Measurements from ENCODE around the gene RAX2. TPM values are rescaled to one million over a fixed set of nuclear protein-coding genes. Genes with fewer than 3 reads are reported as not detected.

The RAX2 gene
- total RNA-seq, 1 experiment from 2014 or later = not detected

DNA sequence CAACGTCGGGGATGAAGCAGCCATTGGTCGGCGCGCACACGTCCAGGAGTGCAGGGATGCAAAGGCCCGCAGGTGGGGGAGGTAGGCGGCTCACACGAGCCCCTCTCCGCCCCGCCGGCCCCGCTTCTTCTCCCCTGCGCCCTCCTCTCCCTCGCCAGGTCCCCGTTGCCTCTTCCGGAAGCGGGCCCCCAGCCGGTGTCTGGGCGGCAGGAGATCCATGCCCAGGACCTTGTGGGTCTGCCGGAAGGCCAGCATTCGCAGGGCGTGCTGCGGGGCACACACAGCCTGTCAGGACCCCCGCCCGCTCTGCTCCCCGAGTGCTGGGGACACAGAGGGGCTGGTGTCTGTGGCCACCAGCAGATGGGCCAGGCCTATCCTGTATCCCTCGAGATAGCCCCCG is 33.8 kb upstream of the RAX2 start:
- Mint-ChIP-seq H3K4me1 (ENCODE audit: low read depth, unreplicated experiment) (no peaks in the 10 kb centered on the region), H3K36me3 (ENCODE audit: insufficient read depth, unreplicated experiment) (no peaks in the 10 kb centered on the region), H3K27me3 (ENCODE audit: insufficient read depth, unreplicated experiment) (no peaks in the 10 kb centered on the region), H3K9me3 (ENCODE audit: unreplicated experiment) (no peaks in the 10 kb centered on the region), H3K4me3 (ENCODE audit: unreplicated experiment) (no peak overlapping the region), H3K27ac (ENCODE audit: unreplicated experiment) (no peak overlapping the region)
- Histone ChIP-seq H3K4me1 (no peaks in the 10 kb centered on the region), H3K36me3 (ENCODE audit: control insufficient read depth, insufficient read depth, low read length) (no peaks in the 10 kb centered on the region), H3K4me3 (ENCODE audit: low read depth, low read length) (no peak overlapping the region), H3K27me3 (replicated peaks; ENCODE audit: control insufficient read depth, insufficient read depth, low read length) (no peaks in the 10 kb centered on the region; the same call in 1 of the 2 replicates), H3K9me3 (no peaks in the 10 kb centered on the region)
- intact Hi-C loops (cut with micrococcal nuclease; ENCODE audit: unreplicated experiment) = no loop called here
- TF ChIP-seq, protein P1, sequence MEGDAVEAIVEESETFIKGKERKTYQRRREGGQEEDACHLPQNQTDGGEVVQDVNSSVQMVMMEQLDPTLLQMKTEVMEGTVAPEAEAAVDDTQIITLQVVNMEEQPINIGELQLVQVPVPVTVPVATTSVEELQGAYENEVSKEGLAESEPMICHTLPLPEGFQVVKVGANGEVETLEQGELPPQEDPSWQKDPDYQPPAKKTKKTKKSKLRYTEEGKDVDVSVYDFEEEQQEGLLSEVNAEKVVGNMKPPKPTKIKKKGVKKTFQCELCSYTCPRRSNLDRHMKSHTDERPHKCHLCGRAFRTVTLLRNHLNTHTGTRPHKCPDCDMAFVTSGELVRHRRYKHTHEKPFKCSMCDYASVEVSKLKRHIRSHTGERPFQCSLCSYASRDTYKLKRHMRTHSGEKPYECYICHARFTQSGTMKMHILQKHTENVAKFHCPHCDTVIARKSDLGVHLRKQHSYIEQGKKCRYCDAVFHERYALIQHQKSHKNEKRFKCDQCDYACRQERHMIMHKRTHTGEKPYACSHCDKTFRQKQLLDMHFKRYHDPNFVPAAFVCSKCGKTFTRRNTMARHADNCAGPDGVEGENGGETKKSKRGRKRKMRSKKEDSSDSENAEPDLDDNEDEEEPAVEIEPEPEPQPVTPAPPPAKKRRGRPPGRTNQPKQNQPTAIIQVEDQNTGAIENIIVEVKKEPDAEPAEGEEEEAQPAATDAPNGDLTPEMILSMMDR (IDR thresholded peaks at IDR 0.05; ENCODE audit: insufficient read depth in 1 of 2, low read depth in 1 of 2, low read length in 1 of 2, severe bottlenecking in 1 of 2, unreplicated experiment in 1 of 2) = no peak
- POLR2A ChIA-PET = no interaction called here
- DNase-seq = no peak
- CTCF ChIA-PET = no interaction called here
- BruUV-seq (replicated peaks) = no TSS peak

DNA sequence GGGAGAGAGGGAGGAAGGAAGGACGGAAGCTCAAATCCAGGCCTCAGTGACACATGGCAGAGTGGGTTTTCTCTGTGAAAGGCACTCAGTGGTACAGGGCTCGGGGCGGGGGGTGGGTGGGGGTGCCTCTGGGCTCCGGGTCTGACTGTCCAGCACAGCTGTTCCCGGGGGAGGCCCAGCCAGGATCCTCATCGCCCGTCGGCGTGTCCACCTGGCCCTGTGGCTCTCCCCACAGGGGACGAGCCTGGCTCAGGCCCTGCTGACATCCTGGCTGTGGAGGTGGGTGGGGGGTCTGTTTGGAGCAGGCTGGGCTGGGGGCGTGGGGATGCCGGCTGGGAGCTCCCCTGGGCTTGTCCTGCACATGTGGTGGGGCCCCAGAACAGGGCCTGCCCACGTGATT is 32.4 kb upstream of the RAX2 start:
- DNase-seq = no peak
- H3K9me3 ChIP-seq = no peaks in the 10 kb centered on the region
- no peak overlapping the region for H3K27ac Mint-ChIP-seq (ENCODE audit: unreplicated experiment)
- no peak overlapping the region for H3K4me3 ChIP-seq (ENCODE audit: low read depth, low read length)
- intact Hi-C loops (cut with micrococcal nuclease; ENCODE audit: unreplicated experiment) = no loop called here
- no peaks in the 10 kb centered on the region for H3K36me3 Mint-ChIP-seq (ENCODE audit: insufficient read depth, unreplicated experiment)
- H3K27me3 ChIP-seq (replicated peaks; ENCODE audit: control insufficient read depth, insufficient read depth, low read length) = no peaks in the 10 kb centered on the region; the same call in 1 of the 2 replicates
- H3K4me3 Mint-ChIP-seq (ENCODE audit: unreplicated experiment) = no peak overlapping the region
- TF ChIP-seq, protein P1 (IDR thresholded peaks at IDR 0.05; ENCODE audit: insufficient read depth in 1 of 2, low read depth in 1 of 2, low read length in 1 of 2, severe bottlenecking in 1 of 2, unreplicated experiment in 1 of 2) = no peak
- H3K27me3 Mint-ChIP-seq (ENCODE audit: insufficient read depth, unreplicated experiment) = peaks cover 3% of the 10 kb centered on the region
- H3K36me3 ChIP-seq (ENCODE audit: control insufficient read depth, insufficient read depth, low read length) = no peaks in the 10 kb centered on the region
- no peaks in the 10 kb centered on the region for H3K9me3 Mint-ChIP-seq (ENCODE audit: unreplicated experiment)
- ChIA-PET CTCF (interaction anchor here (0.6 kb wide), 1 partner anchor 72 kb away, joined by 4 read pairs; no protein-coding TSS in a partner anchor), POLR2A (no interaction called here)
- H3K4me1 Mint-ChIP-seq (ENCODE audit: low read depth, unreplicated experiment) = no peaks in the 10 kb centered on the region
- no TSS peak for BruUV-seq (replicated peaks)
- H3K4me1 ChIP-seq = no peaks in the 10 kb centered on the region

- no peaks in the 10 kb centered on the region for H3K9me3 ChIP-seq
- TF ChIP-seq, protein P1 (IDR thresholded peaks at IDR 0.05; ENCODE audit: insufficient read depth in 1 of 2, low read depth in 1 of 2, low read length in 1 of 2, severe bottlenecking in 1 of 2, unreplicated experiment in 1 of 2) = no peak
- POLR2A ChIA-PET = no interaction called here
- no peaks in the 10 kb centered on the region for H3K4me1 Mint-ChIP-seq (ENCODE audit: low read depth, unreplicated experiment)
- no peaks in the 10 kb centered on the region for H3K4me1 ChIP-seq
- H3K36me3 ChIP-seq (ENCODE audit: control insufficient read depth, insufficient read depth, low read length) = no peaks in the 10 kb centered on the region
- H3K9me3 Mint-ChIP-seq (ENCODE audit: unreplicated experiment) = no peaks in the 10 kb centered on the region
- no peak for DNase-seq
- no peaks in the 10 kb centered on the region; the same call in 1 of the 2 replicates for H3K27me3 ChIP-seq (replicated peaks; ENCODE audit: control insufficient read depth, insufficient read depth, low read length)
- no peak overlapping the region for H3K4me3 ChIP-seq (ENCODE audit: low read depth, low read length)
- CTCF ChIA-PET = interaction anchor here (0.6 kb wide), 1 partner anchor 73 kb away, joined by 4 read pairs; no protein-coding TSS in a partner anchor
- peaks cover 5% of the 10 kb centered on the region for H3K27me3 Mint-ChIP-seq (ENCODE audit: insufficient read depth, unreplicated experiment)
- no peak overlapping the region for H3K4me3 Mint-ChIP-seq (ENCODE audit: unreplicated experiment)
- no peak overlapping the region for H3K27ac Mint-ChIP-seq (ENCODE audit: unreplicated experiment)
- intact Hi-C loops (cut with micrococcal nuclease; ENCODE audit: unreplicated experiment) = no loop called here
- no peaks in the 10 kb centered on the region for H3K36me3 Mint-ChIP-seq (ENCODE audit: insufficient read depth, unreplicated experiment)
- no TSS peak for BruUV-seq (replicated peaks)
Measured at GRCh38 chr19:3803986-3804385, 32.0 kb upstream of the RAX2 start.

Data from Caco-2 (cell line).